GM23248 (cell line): ENCODE results near the gene FRMD3. TPM values are rescaled to one million over a fixed set of nuclear protein-coding genes. Genes with fewer than 3 reads are reported as not detected.

Experiments used
- DNase-seq: peaks from one replicate; pipeline ENCODE4 v3.0.0-alpha.2; 2015
- H2AFZ ChIP-seq: fragments of 200-600 bp; sonication (generic); 2 replicates; pipeline ENCODE4 v1.6.1; 2016; ENCODE audit warnings: antibody characterized with exemption
- H3F3A ChIP-seq: fragments of 200-600 bp; sonication (generic); 2 replicates; pipeline ENCODE4 v1.6.1; 2016; ENCODE audit warnings: mild to moderate bottlenecking, antibody characterized with exemption, mixed run types; ENCODE audit not compliant: insufficient read depth
- H3K27ac ChIP-seq: fragments of 200-600 bp; sonication (generic); 2 replicates; pipeline ENCODE4 v1.5.1; 2016; ENCODE audit warnings: mild to moderate bottlenecking
- H3K27me3 ChIP-seq: fragments of 200-600 bp; sonication (generic); replicated peaks from 2 replicates; pipeline ENCODE4 v1.6.1; 2016; ENCODE audit warnings: mild to moderate bottlenecking; ENCODE audit not compliant: insufficient read depth
- H3K36me3 ChIP-seq: fragments of 200-600 bp; sonication (generic); 2 replicates; pipeline ENCODE4 v1.6.1; 2016; ENCODE audit warnings: low read depth, mild to moderate bottlenecking
- H3K4me1 ChIP-seq: fragments of 200-600 bp; sonication (generic); 2 replicates; pipeline ENCODE4 v1.6.1; 2016; ENCODE audit warnings: mild to moderate bottlenecking; ENCODE audit not compliant: insufficient read depth
- H3K4me2 ChIP-seq: fragments of 200-600 bp; sonication (generic); one replicate; pipeline ENCODE4 v1.6.1; 2016; ENCODE audit warnings: mild to moderate bottlenecking; ENCODE audit not compliant: unreplicated experiment
- H3K4me3 ChIP-seq: fragments of 200-600 bp; sonication (generic); 2 replicates; pipeline ENCODE4 v1.5.1; 2016; ENCODE audit warnings: mild to moderate bottlenecking
- H3K79me2 ChIP-seq: fragments of 200-600 bp; sonication (generic); 2 replicates; pipeline ENCODE4 v1.6.1; 2016; ENCODE audit warnings: mild to moderate bottlenecking; ENCODE audit not compliant: insufficient read depth
- H3K9ac ChIP-seq: fragments of 200-600 bp; sonication (generic); 2 replicates; pipeline ENCODE4 v1.6.1; 2016; ENCODE audit warnings: mild to moderate bottlenecking
- H3K9me2 ChIP-seq: fragments of 200-600 bp; sonication (generic); 2 replicates; pipeline ENCODE4 v1.6.1; 2016; ENCODE audit warnings: mixed run types, mild to moderate bottlenecking, moderate library complexity; ENCODE audit not compliant: insufficient read depth
- H3K9me3 ChIP-seq: fragments of 200-600 bp; sonication (generic); one replicate; pipeline ENCODE4 v1.6.1; 2017; ENCODE audit warnings: low read depth
- H4K20me1 ChIP-seq: fragments of 200-600 bp; sonication (generic); 2 replicates; pipeline ENCODE4 v1.6.0; 2016; ENCODE audit not compliant: insufficient read depth
- EZH2 ChIP-seq: fragments of 200-600 bp; sonication (generic); IDR thresholded peaks from 2 replicates; pipeline ENCODE4 v1.6.1; 2018; ENCODE audit warnings: antibody characterized with exemption, mild to moderate bottlenecking; ENCODE audit not compliant: insufficient read depth, poor library complexity, severe bottlenecking
- EZH2phosphoT487 ChIP-seq: fragments of 200-600 bp; sonication (generic); IDR thresholded peaks from 2 replicates; pipeline ENCODE4 v1.6.1; 2018; ENCODE audit warnings: antibody characterized with exemption, moderate library complexity, mild to moderate bottlenecking, low read depth; ENCODE audit not compliant: insufficient read depth
- WGBS, 2 experiments: methylation state at CpG; one replicate each; pipeline ENCODE4 v1.1.6; 2015 to 2017; ENCODE audit warnings: low lambda C conversion rate in 2 of 2, low coverage in 1 of 2; ENCODE audit errors: missing lambda C conversion rate in 2 of 2; 5-methylcytosine and 5-hydroxymethylcytosine counted together
- in situ Hi-C: fragments of 300-500 bp; cut with MboI; formaldehyde crosslinking; loops from 2 replicates; pipeline ENCODE4 v1.15.0; 2020
- polyA plus RNA-seq: library from polyadenylated mRNA; unstranded; fragments of >200 nt; fragmentation: Nextera tagmentation; extraction: Ambion mirVana; gene quantifications from 2 replicates; pipeline ENCODE4 v1.2.1, GENCODE V29; 2016
- total RNA-seq: library from RNA; depleted of rRNA; stranded (reverse); fragments of >200 nt; shearing (Covaris generic); gene quantifications from 2 replicates; pipeline ENCODE4 v1.2.3, GENCODE V29; 2014; rRNA removed

The FRMD3 gene
- total RNA-seq, result 0.13 and 0.32 TPM in 2 replicates
- 0.28 and 0.66 TPM in 2 replicates for polyA plus RNA-seq

DNA sequence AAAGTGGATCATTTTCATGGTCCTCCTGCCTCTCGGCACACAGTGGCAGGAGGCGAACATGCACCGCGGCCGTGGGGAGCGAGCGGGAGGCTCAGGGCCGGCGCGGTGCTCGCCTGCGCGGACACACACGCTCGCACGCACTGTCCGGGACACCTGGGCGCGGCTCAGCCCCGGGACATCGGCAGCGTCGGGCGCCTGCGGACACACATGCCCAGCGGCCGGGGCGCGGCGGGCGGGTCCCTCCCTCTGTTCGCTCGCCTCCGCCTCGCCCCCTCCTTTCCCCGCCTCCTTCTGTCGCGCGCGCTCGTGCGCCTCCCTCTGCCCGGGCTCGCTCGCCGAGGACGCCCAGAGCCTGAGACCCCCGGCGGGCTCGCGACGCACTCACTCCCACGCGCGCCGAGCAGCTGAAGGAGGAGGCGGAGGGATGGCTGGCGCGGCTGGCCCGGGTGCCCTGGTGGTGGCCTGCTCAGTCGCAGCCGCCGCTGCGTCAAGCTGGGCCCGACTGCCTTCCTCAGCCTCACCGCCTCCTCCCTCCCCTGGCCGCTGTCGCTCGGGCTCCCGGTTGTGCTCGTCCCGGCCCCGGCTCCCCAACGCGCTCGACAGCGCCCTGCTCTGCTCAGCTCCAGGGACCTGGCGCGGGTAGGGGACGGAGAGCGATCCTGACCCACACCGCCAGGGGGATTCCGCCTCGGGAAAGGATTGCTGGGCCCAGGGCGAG is at the start of gene FRMD3:
FRMD3 (minus strand) TSS at position 230 of the 718 bp plus-strand sequence; CDS start at position 60, 170 bp downstream.
- no peak for TF ChIP-seq EZH2
- no peak for TF ChIP-seq EZH2phosphoT487
- Histone ChIP-seq H3K4me3 (peak within 1 kb of the TSS; percentile 67), H3K27me3 (0 out of 2 replicates have a peak, but pooled peaks cover 3% of the 10 kb centered on the region), H3K4me1 (no peaks in the 10 kb centered on the region), H2AFZ (peak within 1 kb of the TSS; percentile 80), H3K4me2 (peak within 1 kb of the TSS; percentile 59), H3K27ac (no peak within 1 kb of the TSS), H3K79me2 (no peaks in the 10 kb centered on the region), H3K36me3 (no peaks in the 10 kb centered on the region), H3K9me2 (no peaks in the 10 kb centered on the region), H3F3A (no peaks in the 10 kb centered on the region), H4K20me1 (no peaks in the 10 kb centered on the region), H3K9ac (peak within 1 kb of the TSS; percentile 39; the same call in 1 of the 2 replicates), H3K9me3 (no peaks in the 10 kb centered on the region)
- peak; percentile 78 for DNase-seq
- 0 to 2% methylated on average over 49 to 62 of the region's 85 CpGs for WGBS, 2 experiments
- in situ Hi-C loops, result loop anchor here (10.0 kb wide), 1 partner anchor 204 kb away; no protein-coding TSS in a partner anchor

DNA sequence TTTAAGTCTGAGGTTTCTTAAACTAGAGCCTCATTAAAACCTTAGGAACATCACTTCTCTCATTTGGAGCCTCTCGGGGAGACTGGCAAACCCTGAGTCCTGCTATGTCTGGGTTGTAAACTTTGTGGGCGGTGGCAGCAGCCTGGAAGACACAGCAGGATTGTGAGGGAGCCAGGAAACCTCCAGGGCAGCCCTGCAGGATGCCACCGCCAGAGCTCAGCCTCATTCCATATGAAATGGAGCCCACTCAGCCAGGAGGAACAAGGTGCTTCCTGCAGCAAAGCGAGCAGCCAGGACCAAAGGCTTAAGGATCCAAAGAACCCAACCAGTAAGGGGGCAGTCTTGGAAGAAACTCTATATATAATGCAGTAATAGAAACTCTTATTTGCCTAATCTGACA is 46.8 kb upstream of the FRMD3 start:
- no peaks in the 10 kb centered on the region for H3K9me3 ChIP-seq
- no peak overlapping the region for H2AFZ ChIP-seq
- H3K27ac ChIP-seq, result no peak overlapping the region
- H3K79me2 ChIP-seq, result no peaks in the 10 kb centered on the region
- no peaks in the 10 kb centered on the region for H3F3A ChIP-seq
- no peaks in the 10 kb centered on the region for H3K36me3 ChIP-seq
- H4K20me1 ChIP-seq, result no peaks in the 10 kb centered on the region
- no peak overlapping the region for H3K9ac ChIP-seq
- in situ Hi-C loops, result no loop called here
- 84 to 90% methylated on average over 4 of the region's 4 CpGs for WGBS, 2 experiments
- H3K27me3 ChIP-seq, result no peaks in the 10 kb centered on the region
- H3K4me2 ChIP-seq, result no peak overlapping the region
- DNase-seq, result no peak
- H3K9me2 ChIP-seq, result no peaks in the 10 kb centered on the region
- no peak overlapping the region for H3K4me3 ChIP-seq
- TF ChIP-seq EZH2phosphoT487, result no peak
- TF ChIP-seq EZH2, result no peak
- H3K4me1 ChIP-seq, result no peaks in the 10 kb centered on the region

DNA sequence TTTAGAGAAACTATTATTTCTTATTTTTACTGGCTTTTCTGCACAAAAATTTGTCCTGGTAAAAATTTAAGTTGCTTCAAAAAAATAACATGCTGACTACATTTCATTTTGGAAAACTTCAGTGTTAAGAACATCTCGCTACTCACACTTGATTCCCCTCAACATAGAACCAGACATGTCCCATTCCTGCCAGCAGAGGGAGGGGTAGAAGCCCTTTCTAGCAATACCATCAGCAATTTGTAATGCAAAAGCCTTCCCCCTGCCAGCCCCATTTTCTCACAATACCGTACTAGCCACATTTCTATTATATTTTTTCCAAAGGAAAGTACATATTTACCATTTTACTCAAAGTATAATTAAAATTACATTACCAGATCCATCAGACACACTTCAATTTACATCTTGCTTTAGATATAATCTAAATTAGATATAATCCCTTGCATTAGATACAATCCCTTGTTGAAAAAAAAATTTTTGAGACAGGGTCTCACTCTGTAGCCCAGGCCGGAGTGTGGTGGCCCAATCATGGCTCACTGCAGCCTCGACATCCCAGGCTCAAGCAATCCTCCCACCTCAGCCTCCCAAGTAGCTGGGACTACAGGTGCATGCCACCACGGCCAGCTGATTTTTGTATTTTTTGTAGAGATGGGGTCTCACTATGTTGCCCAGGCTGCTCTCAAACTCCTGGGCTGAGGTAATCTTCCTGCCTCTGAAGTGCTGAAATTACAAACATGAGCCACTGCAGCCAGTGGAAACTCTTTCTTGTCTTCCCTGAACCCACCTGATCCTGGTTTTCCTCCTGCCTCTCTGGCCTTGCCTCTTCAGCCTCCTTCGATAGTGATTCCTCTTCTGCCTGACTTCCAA is 45.2 kb upstream of the FRMD3 start:
- H3K4me1 ChIP-seq, result no peaks in the 10 kb centered on the region
- H4K20me1 ChIP-seq, result no peaks in the 10 kb centered on the region
- H3K9me2 ChIP-seq, result no peaks in the 10 kb centered on the region
- whole genome bisulfite sequencing, 2 experiments, result 51 to 53% methylated on average over 6 of the region's 6 CpGs
- no peak overlapping the region for H3K4me2 ChIP-seq
- no peaks in the 10 kb centered on the region for H3K79me2 ChIP-seq
- no peak overlapping the region for H3K4me3 ChIP-seq
- H2AFZ ChIP-seq, result no peak overlapping the region
- TF ChIP-seq EZH2, result no peak
- no peak for TF ChIP-seq EZH2phosphoT487
- no peaks in the 10 kb centered on the region for H3K36me3 ChIP-seq
- no peaks in the 10 kb centered on the region for H3K27me3 ChIP-seq
- H3K27ac ChIP-seq, result no peak overlapping the region
- H3K9me3 ChIP-seq, result no peaks in the 10 kb centered on the region
- DNase-seq, result peak; percentile 65
- in situ Hi-C loops, result no loop called here
- no peaks in the 10 kb centered on the region for H3F3A ChIP-seq
- no peak overlapping the region for H3K9ac ChIP-seq

DNA sequence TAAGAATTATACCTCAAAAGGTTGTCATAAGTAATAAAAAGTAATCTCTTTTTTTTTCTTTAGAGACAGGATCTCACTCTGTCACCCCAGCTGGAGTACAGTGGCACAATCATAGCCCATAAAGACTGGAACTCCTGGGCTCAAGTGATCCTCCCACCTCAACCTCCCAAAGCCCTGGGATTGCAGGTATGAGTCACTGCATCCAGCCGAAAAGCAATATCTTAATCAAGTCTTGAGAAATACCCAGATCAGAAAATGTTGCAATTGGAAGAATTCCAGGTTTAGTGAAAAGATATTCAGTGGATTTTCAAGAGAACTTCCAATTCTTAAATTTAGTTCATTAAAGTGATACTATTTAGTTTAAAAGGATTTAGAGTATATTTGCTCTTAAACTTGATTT is 43.8 kb upstream of the FRMD3 start:
- H2AFZ ChIP-seq, result no peak overlapping the region
- WGBS, 2 experiments, result 5 to 21% methylated on average over 1 of the region's 1 CpG
- H3K27me3 ChIP-seq, result no peaks in the 10 kb centered on the region
- no peak overlapping the region for H3K4me2 ChIP-seq
- no peaks in the 10 kb centered on the region for H4K20me1 ChIP-seq
- no peak overlapping the region for H3K27ac ChIP-seq
- H3F3A ChIP-seq, result no peaks in the 10 kb centered on the region
- no peak overlapping the region for H3K9ac ChIP-seq
- in situ Hi-C loops, result no loop called here
- no peak for TF ChIP-seq EZH2
- no peak for TF ChIP-seq EZH2phosphoT487
- no peaks in the 10 kb centered on the region for H3K9me2 ChIP-seq
- no peaks in the 10 kb centered on the region for H3K4me1 ChIP-seq
- H3K79me2 ChIP-seq, result no peaks in the 10 kb centered on the region
- no peaks in the 10 kb centered on the region for H3K9me3 ChIP-seq
- no peak overlapping the region for H3K4me3 ChIP-seq
- H3K36me3 ChIP-seq, result no peaks in the 10 kb centered on the region
- DNase-seq, result peak; percentile 49
